Trophoblast cell (in vitro differentiated cells and primary cell): ENCODE results near the gene FGG.

Experiments
- DNase-seq, 2 donors: peaks; one replicate each; pipeline ENCODE4 v3.0.0-alpha.2; 2016
- H2AFZ ChIP-seq: 2 replicates; pipeline ENCODE4 v1.6.1; 2013; ENCODE audit warnings: low read length, moderate library complexity, mild to moderate bottlenecking; ENCODE audit not compliant: insufficient read depth, poor library complexity
- H2AK5ac ChIP-seq: 2 replicates; pipeline ENCODE4 v1.6.1; 2013; ENCODE audit warnings: mild to moderate bottlenecking, low read length
- H2BK120ac ChIP-seq: 2 replicates; pipeline ENCODE4 v1.6.1; 2013; ENCODE audit warnings: low read length, mild to moderate bottlenecking, moderate library complexity; ENCODE audit not compliant: insufficient read depth, poor library complexity
- H2BK12ac ChIP-seq: 2 replicates; pipeline ENCODE4 v1.6.1; 2013; ENCODE audit warnings: mild to moderate bottlenecking, low read length, moderate library complexity
- H2BK5ac ChIP-seq: 2 replicates; pipeline ENCODE4 v1.6.1; 2013; ENCODE audit warnings: low read length, low read depth, moderate library complexity, mild to moderate bottlenecking; ENCODE audit not compliant: poor library complexity
- H3K14ac ChIP-seq: 2 replicates; pipeline ENCODE4 v1.6.1; 2013; ENCODE audit warnings: mild to moderate bottlenecking, low read length
- H3K18ac ChIP-seq: 2 replicates; pipeline ENCODE4 v1.6.1; 2013; ENCODE audit warnings: mild to moderate bottlenecking, low read length
- H3K23ac ChIP-seq: 2 replicates; pipeline ENCODE4 v1.6.1; 2013; ENCODE audit warnings: low read length
- H3K27ac ChIP-seq: 2 replicates; pipeline ENCODE4 v1.5.1; 2013; ENCODE audit warnings: low read depth, mild to moderate bottlenecking, inconsistent platforms, low read length, moderate library complexity
- H3K27me3 ChIP-seq: 2 replicates; pipeline ENCODE4 v1.6.1; 2013; ENCODE audit warnings: inconsistent platforms, mild to moderate bottlenecking, low read length, moderate library complexity; ENCODE audit not compliant: insufficient read depth
- H3K36me3 ChIP-seq, 2 experiments: 1 replicate in 1 of 2; 2 replicates in 1 of 2; pipeline ENCODE4 v1.6.1; 2013; ENCODE audit warnings: low read length in 2 of 2, mild to moderate bottlenecking in 2 of 2, moderate library complexity in 1 of 2; ENCODE audit not compliant: insufficient read depth in 2 of 2, control insufficient read depth in 1 of 2
- H3K4ac ChIP-seq: 2 replicates; pipeline ENCODE4 v1.6.1; 2013; ENCODE audit warnings: low read depth, mild to moderate bottlenecking, low read length, moderate library complexity
- H3K4me1 ChIP-seq, 2 experiments: 1 replicate in 1 of 2; 2 replicates in 1 of 2; pipeline ENCODE4 v1.6.1; 2013; ENCODE audit warnings: low read length in 2 of 2, mild to moderate bottlenecking in 2 of 2, moderate library complexity in 1 of 2; ENCODE audit not compliant: insufficient read depth in 2 of 2, control insufficient read depth in 1 of 2
- H3K4me2 ChIP-seq: 2 replicates; pipeline ENCODE4 v1.6.1; 2013; ENCODE audit warnings: inconsistent platforms, mild to moderate bottlenecking, low read length, moderate library complexity
- H3K4me3 ChIP-seq: 2 replicates; pipeline ENCODE4 v1.5.1; 2013; ENCODE audit warnings: mild to moderate bottlenecking, low read depth, low read length, inconsistent platforms
- H3K79me1 ChIP-seq: one replicate; pipeline ENCODE4 v1.6.1; 2013; ENCODE audit warnings: low read length
- H3K79me2 ChIP-seq: 2 replicates; pipeline ENCODE4 v1.6.1; 2013; ENCODE audit warnings: low read length, mild to moderate bottlenecking; ENCODE audit not compliant: control insufficient read depth, insufficient read depth, poor library complexity
- H3K9ac ChIP-seq: 2 replicates; pipeline ENCODE4 v1.6.1; 2013; ENCODE audit warnings: mild to moderate bottlenecking, low read length
- H3K9me3 ChIP-seq: 2 replicates; pipeline ENCODE4 v1.6.1; 2013; ENCODE audit warnings: low read depth, mild to moderate bottlenecking, control low read depth, inconsistent platforms, low read length; ENCODE audit not compliant: insufficient read depth
- H4K12ac ChIP-seq: 2 replicates; pipeline ENCODE4 v1.6.1; 2013; ENCODE audit warnings: low read depth, mild to moderate bottlenecking, low read length, moderate library complexity
- H4K8ac ChIP-seq: 2 replicates; pipeline ENCODE4 v1.6.1; 2013; ENCODE audit warnings: low read depth, mild to moderate bottlenecking, low read length, moderate library complexity
- H4K91ac ChIP-seq: one replicate; pipeline ENCODE4 v1.6.1; 2013; ENCODE audit warnings: low read depth, mild to moderate bottlenecking, low read length, moderate library complexity
- WGBS: extraction: QIAGEN DNeasy Blood & Tissue Kit; methylation state at CpG from one replicate; pipeline ENCODE4 v1.1.7; 2013; ENCODE audit warnings: missing lambda C conversion rate; ENCODE audit not compliant: insufficient read length, insufficient coverage; ENCODE audit errors: extremely low coverage; 5-methylcytosine and 5-hydroxymethylcytosine counted together

FGG gene

GRCh38 chr4:154642373-154643009 is 30.0 kb upstream of the FGG start:
- Histone ChIP-seq H4K8ac (no peak overlapping the region), H3K79me2 (no peaks in the 10 kb centered on the region), H3K9me3 (no peaks in the 10 kb centered on the region), H2BK12ac (no peak overlapping the region), H3K23ac (no peak overlapping the region), H3K27ac (no peak overlapping the region), H3K9ac (no peak overlapping the region), H3K4me2 (no peak overlapping the region), H2BK5ac (no peak overlapping the region), H3K4ac (no peak overlapping the region), H2AFZ (no peak overlapping the region), H3K18ac (no peak overlapping the region), H4K12ac (no peak overlapping the region), H2BK120ac (no peak overlapping the region), H3K36me3 (no peaks in the 10 kb centered on the region), H3K4me3 (no peak overlapping the region), H4K91ac (no peak overlapping the region), H2AK5ac (no peak overlapping the region), H3K79me1 (no peaks in the 10 kb centered on the region), H3K27me3 (no peaks in the 10 kb centered on the region), H3K4me1 (no peaks in the 10 kb centered on the region), H3K14ac (no peak overlapping the region)
- no peak for DNase-seq
- WGBS, result no CpG with 5 or more reads among the region's 5 CpGs

GRCh38 chr4:154640999-154641398 is 28.5 kb upstream of the FGG start:
- Histone ChIP-seq H4K91ac (no peak overlapping the region), H3K9me3 (no peaks in the 10 kb centered on the region), H3K27me3 (no peaks in the 10 kb centered on the region), H3K79me1 (no peaks in the 10 kb centered on the region), H4K8ac (no peak overlapping the region), H3K4me1 (no peaks in the 10 kb centered on the region), H3K9ac (no peak overlapping the region), H2AK5ac (no peak overlapping the region), H2BK12ac (no peak overlapping the region), H3K79me2 (no peaks in the 10 kb centered on the region), H3K23ac (no peak overlapping the region), H2AFZ (no peak overlapping the region), H3K4ac (no peak overlapping the region), H3K36me3 (no peaks in the 10 kb centered on the region), H3K18ac (no peak overlapping the region), H3K4me2 (no peak overlapping the region), H4K12ac (no peak overlapping the region), H3K4me3 (no peak overlapping the region), H2BK120ac (no peak overlapping the region), H2BK5ac (no peak overlapping the region), H3K14ac (no peak overlapping the region), H3K27ac (no peak overlapping the region)
- WGBS, result no CpG with 5 or more reads among the region's 4 CpGs
- no peak for DNase-seq

GRCh38 chr4:154634058-154634457 is 21.6 kb upstream of the FGG start:
- no peak overlapping the region for H3K23ac ChIP-seq
- H2BK12ac ChIP-seq, result no peak overlapping the region
- no peak overlapping the region for H3K18ac ChIP-seq
- no peak overlapping the region for H3K14ac ChIP-seq
- no peak overlapping the region for H3K4me3 ChIP-seq
- no peak for DNase-seq
- no peaks in the 10 kb centered on the region for H3K79me1 ChIP-seq
- H4K91ac ChIP-seq, result no peak overlapping the region
- no peak overlapping the region for H2AK5ac ChIP-seq
- H3K36me3 ChIP-seq, result no peaks in the 10 kb centered on the region
- H4K8ac ChIP-seq, result no peak overlapping the region
- H2BK120ac ChIP-seq, result no peak overlapping the region
- no peak overlapping the region for H3K4ac ChIP-seq
- WGBS, result no CpG with 5 or more reads among the region's 3 CpGs
- H3K4me1 ChIP-seq, result no peaks in the 10 kb centered on the region
- H3K27ac ChIP-seq, result no peak overlapping the region
- H3K9me3 ChIP-seq, result no peaks in the 10 kb centered on the region
- no peak overlapping the region for H2BK5ac ChIP-seq
- H3K4me2 ChIP-seq, result no peak overlapping the region
- H3K79me2 ChIP-seq, result no peaks in the 10 kb centered on the region
- H3K27me3 ChIP-seq, result no peaks in the 10 kb centered on the region
- no peak overlapping the region for H4K12ac ChIP-seq
- no peak overlapping the region for H3K9ac ChIP-seq
- H2AFZ ChIP-seq, result no peak overlapping the region

GRCh38 chr4:154631828-154632227 is 19.4 kb upstream of the FGG start:
- H3K27me3 ChIP-seq, result no peaks in the 10 kb centered on the region
- no peak overlapping the region for H2AFZ ChIP-seq
- H3K4me3 ChIP-seq, result no peak overlapping the region
- no peak for DNase-seq
- H3K14ac ChIP-seq, result no peak overlapping the region
- H4K91ac ChIP-seq, result no peak overlapping the region
- H3K9me3 ChIP-seq, result no peaks in the 10 kb centered on the region
- H3K79me2 ChIP-seq, result no peaks in the 10 kb centered on the region
- no peaks in the 10 kb centered on the region for H3K36me3 ChIP-seq
- no peak overlapping the region for H3K23ac ChIP-seq
- no peak overlapping the region for H2BK5ac ChIP-seq
- no CpG with 5 or more reads among the region's 2 CpGs for WGBS
- no peak overlapping the region for H2AK5ac ChIP-seq
- H4K8ac ChIP-seq, result no peak overlapping the region
- no peak overlapping the region for H3K9ac ChIP-seq
- H2BK12ac ChIP-seq, result no peak overlapping the region
- H3K4me1 ChIP-seq, result peaks cover 3 to 6% of the 10 kb centered on the region in 2 experiments
- no peak overlapping the region for H2BK120ac ChIP-seq
- H3K4me2 ChIP-seq, result no peak overlapping the region
- no peaks in the 10 kb centered on the region for H3K79me1 ChIP-seq
- no peak overlapping the region for H3K27ac ChIP-seq
- H3K4ac ChIP-seq, result no peak overlapping the region
- no peak overlapping the region for H3K18ac ChIP-seq
- no peak overlapping the region for H4K12ac ChIP-seq
